ENCODE data around the gene ZNF562.
"Not testable (repeated sequence)": the region's sequence is repeated elsewhere in the genome, so short reads cannot be mapped to it uniquely, and the experiment has no call there.

ZNF562 gene

GRCh38 chr19:9674663-9675357, at the start of gene ZNF562:
ZNF562 (minus strand) TSS chr19:9675100; CDS start chr19:9660744, 14,356 bp downstream.
- peak; percentile 83 for DNase-seq (ENCODE audit: low spot score)

- DNase-seq (ENCODE audit: low spot score), result no peak
Observed at GRCh38 chr19:9724157-9724556, 49.3 kb upstream of the ZNF562 start.

DNA sequence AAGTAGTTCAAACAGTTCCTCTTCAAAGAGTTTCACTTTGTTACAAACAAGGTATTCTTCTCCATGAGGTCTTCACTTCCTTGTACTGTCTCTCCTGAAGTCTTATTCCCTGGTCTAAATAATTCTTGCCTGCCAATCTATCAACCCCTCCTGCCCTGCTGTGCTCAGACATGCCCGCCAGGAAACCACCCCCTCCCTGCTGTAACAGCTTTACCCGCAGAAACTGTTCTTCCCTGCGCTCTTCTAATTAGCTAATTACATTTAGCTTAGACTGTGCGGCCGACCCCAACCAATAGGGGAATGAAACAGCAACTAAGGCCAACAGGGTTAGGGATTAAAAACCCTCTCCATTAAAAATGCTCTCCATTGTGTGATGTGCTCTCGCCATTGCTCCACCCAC, 47.0 kb upstream of the ZNF562 start:
- DNase-seq (ENCODE audit: low spot score), result no peak

- no peak for DNase-seq (ENCODE audit: low spot score)
Observed at GRCh38 chr19:9720541-9720940, 45.6 kb upstream of the ZNF562 start.

- DNase-seq (ENCODE audit: low spot score), result no peak
Observed at GRCh38 chr19:9711815-9712214, 36.9 kb upstream of the ZNF562 start.

DNA sequence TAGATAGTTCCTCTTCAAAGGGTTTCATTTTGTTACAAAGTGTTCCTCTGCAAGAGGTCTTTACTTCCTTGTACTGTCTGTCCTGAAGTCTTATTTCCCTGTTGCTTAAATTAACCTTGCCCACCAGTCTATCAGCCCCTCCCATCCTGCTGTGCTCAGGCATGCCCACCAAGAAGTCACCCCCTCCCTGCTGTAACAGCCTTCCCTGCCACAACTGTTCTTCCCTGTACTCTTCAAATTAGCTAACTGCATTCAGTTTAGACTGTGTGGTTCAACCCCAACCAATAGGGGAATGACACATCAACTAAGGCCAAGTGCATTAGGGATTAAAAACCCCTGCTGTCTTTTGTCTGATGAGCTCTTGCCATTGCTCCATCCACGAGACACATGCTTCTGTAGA, 34.4 kb upstream of the ZNF562 start:
- DNase-seq (ENCODE audit: low spot score), result peak; percentile 41

DNA sequence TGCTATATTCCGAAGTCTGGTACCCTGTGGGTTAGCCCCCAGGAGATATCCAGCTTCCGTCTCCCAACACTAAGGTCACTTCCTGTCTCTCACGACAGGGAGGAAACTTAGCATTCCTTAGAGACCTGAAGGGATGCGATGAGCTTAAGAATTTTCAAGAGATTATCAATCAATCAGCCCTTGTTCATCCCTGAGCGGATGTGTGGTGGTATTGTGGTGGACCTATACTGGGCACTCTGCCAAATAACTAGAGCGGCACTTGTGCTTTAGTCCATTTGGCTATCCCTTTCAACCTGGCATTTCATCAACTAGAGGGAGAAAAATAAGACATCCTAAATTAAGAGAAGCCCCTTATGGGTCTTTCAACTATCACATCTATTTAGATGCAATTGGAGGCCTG, 30.9 kb upstream of the ZNF562 start:
- DNase-seq (ENCODE audit: low spot score), result no peak

DNA sequence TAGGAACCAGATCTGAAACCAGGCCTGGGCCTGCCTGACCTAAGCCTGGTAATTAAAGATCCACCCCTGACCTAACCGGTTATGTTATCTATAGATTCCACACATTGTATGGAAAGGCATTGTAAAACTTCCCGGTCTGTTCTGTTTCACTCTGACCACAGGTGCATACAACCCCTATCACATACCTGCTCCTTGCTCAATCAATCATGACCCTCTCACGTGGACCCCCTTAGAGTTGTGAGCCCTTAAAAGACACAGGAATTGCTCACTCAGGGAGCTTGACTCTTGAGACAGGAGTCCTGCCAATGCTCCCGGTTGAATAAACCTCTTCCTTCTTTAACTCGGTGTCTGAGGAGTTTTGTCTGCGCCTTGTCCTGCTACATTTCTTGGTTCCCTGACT, 27.3 kb upstream of the ZNF562 start:
- no peak for DNase-seq (ENCODE audit: low spot score)

- no peak for DNase-seq (ENCODE audit: low spot score)
Observed at GRCh38 chr19:9700229-9700981, 25.5 kb upstream of the ZNF562 start.

DNA sequence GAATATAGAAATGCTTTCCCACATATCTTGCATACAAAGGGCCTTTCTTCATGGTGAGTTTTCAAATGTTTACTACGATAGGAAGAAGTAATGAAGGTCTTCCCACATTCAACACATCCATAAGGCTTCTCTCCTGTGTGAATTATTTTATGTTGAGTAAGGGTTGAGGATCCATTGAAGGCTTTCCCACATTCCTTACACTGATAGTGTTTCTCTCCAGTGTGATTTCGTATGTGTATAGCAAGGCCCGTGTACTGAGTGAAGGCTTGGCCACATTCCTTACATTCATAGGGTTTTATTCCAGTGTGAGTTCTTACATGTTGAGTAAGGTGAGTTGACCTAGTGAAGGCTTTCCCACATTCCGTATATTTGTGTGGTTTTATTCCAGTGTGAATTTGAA, 15.4 kb upstream of the ZNF562 start:
- DNase-seq (ENCODE audit: low spot score), result not testable (repeated sequence)

GRCh38 chr19:9679996-9680395, 5.1 kb upstream of the ZNF562 start:
- not testable (repeated sequence) for DNase-seq (ENCODE audit: low spot score)

GRCh38 chr19:9675358-9675901, 530 bp upstream of the ZNF562 start:
- DNase-seq (ENCODE audit: low spot score), result not testable (repeated sequence)

- peak; percentile 6 for DNase-seq (ENCODE audit: low spot score)
Observed at GRCh38 chr19:9673912-9674662, 813 bp downstream of the ZNF562 start.

DNA sequence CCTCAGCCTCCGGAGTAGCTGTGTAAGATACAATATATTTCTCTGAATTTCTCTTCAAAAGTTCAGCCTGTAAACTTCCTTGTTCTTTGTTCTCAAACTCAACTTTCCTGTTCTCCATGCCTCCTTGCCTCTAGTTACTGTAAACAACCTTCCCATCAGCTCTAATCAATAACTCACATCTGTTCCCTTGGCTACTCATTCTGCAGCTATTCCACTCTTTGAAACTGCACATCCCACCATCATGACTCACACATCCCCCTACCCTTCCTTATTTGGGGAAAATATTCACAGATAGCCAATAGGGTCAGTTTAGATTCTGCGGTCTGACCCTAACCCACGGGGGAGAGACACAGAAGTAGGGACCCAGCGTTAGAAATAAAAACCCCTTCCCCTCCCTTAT, 2.0 kb downstream of the ZNF562 start:
- no peak for DNase-seq (ENCODE audit: low spot score)

DNA sequence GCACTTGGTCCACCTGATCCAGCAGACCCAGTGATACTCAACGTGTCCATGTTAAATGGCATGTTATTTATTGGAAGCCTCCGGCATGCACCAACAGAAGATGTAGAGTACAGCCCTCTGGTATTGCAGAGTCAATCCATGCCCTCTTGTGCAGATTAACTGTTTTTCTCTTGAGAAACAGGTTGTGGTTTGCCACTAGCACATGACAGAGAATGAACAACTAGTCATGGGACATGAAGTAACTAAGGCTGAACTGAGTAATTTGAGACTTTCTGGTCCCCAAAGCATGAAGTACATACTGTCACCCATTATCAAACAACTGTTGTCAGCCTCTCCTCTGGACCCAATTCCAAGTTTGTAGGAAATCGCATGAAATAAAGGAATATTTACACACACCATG, 3.2 kb downstream of the ZNF562 start:
- DNase-seq (ENCODE audit: low spot score), result no peak

GRCh38 chr19:9668544-9668943, 6.4 kb downstream of the ZNF562 start:
- DNase-seq (ENCODE audit: low spot score), result no peak

DNA sequence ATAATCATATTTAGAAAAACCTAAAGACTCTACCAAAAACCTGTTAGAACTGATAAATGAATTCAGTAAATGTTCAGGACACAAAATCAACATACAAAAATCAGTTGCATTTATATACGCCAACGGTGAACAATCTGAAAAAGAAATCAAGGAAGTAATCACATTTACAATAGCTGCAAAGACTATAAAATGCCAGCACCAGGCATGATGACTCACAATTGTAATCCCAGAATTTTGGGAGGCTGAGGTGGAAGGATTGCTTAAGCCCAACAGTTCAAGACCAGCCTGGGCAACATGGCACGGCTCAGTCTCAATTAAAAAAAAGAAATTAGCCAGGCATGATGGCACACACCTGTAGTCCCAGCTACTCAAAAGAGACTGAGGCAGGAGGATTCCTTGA, 7.0 kb downstream of the ZNF562 start:
- no peak for DNase-seq (ENCODE audit: low spot score)

DNA sequence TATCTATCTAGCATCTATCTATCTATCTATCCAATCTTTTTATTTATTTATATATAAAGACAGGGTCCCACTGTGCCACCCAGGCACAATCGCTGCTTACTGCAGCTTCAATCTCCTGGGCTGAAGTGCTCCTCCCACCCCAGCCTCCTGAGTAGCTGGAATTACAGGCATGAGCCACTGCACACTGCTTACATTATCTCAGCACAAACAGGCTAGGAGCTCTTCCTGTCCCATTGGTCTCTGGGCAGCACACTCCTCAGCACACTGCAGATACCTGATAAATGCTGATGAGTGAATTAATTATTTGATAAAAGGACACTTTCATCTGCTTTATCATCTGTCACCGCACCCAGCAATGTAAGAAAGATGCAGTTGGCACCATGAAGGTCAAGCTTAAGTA, 16.1 kb downstream of the ZNF562 start:
- DNase-seq (ENCODE audit: low spot score), result no peak

DNA sequence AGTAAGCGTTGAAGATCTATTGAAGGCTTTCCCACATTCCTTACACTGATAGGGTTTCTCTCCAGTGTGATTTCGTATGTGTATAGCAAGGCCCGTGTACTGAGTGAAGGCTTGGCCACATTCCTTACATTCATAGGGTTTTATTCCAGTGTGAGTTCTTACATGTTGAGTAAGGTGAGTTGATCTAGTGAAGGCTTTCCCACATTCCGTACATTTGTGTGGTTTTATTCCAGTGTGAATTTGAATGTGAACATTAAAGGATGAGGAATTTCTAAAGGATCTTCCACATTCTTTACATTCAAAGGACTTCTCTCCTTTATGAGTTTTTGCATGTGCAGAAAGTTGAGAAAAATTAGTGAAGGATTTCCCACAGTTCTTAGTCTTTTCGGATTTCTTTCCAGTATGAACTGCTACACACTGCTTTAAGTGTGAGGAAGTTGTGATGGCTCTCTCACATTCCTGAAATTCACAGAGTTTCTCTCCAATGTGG, 21.8 kb downstream of the ZNF562 start:
- not testable (repeated sequence) for DNase-seq (ENCODE audit: low spot score)

GRCh38 chr19:9651464-9651863, 23.4 kb downstream of the ZNF562 start:
- not testable (repeated sequence) for DNase-seq (ENCODE audit: low spot score)

- no peak for DNase-seq (ENCODE audit: low spot score)
Observed at GRCh38 chr19:9650345-9650744, 24.6 kb downstream of the ZNF562 start.

- no peak for DNase-seq (ENCODE audit: low spot score)
Observed at GRCh38 chr19:9645472-9645871, 29.4 kb downstream of the ZNF562 start.
